ENCODE results near the gene XIRP1. TPM values are rescaled to one million over a fixed set of nuclear protein-coding genes. Genes with fewer than 3 reads are reported as not detected.

The XIRP1 gene
- total RNA-seq, 2 experiments from 2014 or later = not detected

DNA sequence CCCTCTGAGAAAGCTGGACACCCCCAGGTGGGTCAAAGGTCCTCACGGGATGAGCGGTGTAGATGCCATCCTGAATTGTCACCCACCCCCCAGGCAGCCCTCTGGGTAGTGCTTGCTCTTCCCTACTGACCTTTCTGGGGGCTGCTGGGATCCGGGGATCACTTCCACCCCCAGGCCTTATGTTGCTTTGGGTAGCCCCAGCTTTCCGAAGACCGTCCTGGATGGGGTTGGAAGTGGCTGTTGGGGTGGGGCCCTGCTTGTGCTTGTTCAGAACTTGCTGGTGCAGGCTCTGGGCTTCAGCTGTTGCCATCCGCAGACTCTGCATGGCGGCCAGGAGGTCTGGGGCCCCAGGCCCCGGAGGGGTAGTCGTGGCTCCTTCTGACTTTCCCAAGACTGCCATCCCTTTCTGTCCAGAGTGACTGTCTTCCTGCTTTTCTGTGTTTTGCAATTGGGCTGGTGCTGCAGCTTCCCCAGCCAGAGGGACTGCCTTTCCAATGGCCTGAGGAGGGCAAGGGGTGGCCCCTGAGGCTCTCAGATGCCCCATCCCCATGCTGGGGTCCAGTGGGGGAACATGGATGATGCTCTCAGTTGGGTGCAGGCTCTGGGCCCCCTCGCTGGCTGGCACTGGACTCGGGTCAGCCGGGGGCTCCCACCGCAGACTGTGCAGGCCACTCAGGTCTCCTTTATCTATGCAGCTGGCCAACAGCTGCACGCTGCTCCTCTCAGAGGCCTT is 6.3 kb downstream of the XIRP1 start:
- no TSS peak for BruUV-seq (replicated peaks)
- Histone ChIP-seq H3K4me2 (ENCODE audit: low read length) (no peak overlapping the region), H4K20me1 (ENCODE audit: insufficient read depth, low read length) (no peaks in the 10 kb centered on the region), H3K4me3 (ENCODE audit: low read depth, low read length, poor library complexity, severe bottlenecking) (no peak overlapping the region), H3K9me3 (ENCODE audit: low read length) (no peaks in the 10 kb centered on the region), H3K36me3 (ENCODE audit: insufficient read depth, low read length) (no peaks in the 10 kb centered on the region), H3K4me1 (ENCODE audit: insufficient read depth, low read length, poor library complexity, severe bottlenecking) (peaks cover 22% of the 10 kb centered on the region), H3K79me2 (ENCODE audit: insufficient read depth, low read depth, low read length) (no peaks in the 10 kb centered on the region), H3K27ac (ENCODE audit: low read depth, low read length, poor library complexity, severe bottlenecking) (no peak overlapping the region), H3K9me2 (ENCODE audit: insufficient read depth, low read length) (no peaks in the 10 kb centered on the region), H2AFZ (ENCODE audit: low read length) (no peak overlapping the region)
- POLR2A ChIA-PET = interaction anchor here (1.2 to 1.8 kb wide), 2 partner anchors 13 to 102 kb away, joined by 4 to 8 read pairs; no protein-coding TSS in a partner anchor
- intact Hi-C loops (cut with micrococcal nuclease; ENCODE audit: unreplicated experiment) = no loop called here
- CTCF ChIA-PET (ENCODE audit: unreplicated experiment) = interaction anchor here (1.6 to 2.4 kb wide), 2 partner anchors 102 to 106 kb away, joined by 5 to 10 read pairs; no protein-coding TSS in a partner anchor
- no peak for DNase-seq (ENCODE audit: low spot score)
- TF ChIP-seq, protein P1, sequence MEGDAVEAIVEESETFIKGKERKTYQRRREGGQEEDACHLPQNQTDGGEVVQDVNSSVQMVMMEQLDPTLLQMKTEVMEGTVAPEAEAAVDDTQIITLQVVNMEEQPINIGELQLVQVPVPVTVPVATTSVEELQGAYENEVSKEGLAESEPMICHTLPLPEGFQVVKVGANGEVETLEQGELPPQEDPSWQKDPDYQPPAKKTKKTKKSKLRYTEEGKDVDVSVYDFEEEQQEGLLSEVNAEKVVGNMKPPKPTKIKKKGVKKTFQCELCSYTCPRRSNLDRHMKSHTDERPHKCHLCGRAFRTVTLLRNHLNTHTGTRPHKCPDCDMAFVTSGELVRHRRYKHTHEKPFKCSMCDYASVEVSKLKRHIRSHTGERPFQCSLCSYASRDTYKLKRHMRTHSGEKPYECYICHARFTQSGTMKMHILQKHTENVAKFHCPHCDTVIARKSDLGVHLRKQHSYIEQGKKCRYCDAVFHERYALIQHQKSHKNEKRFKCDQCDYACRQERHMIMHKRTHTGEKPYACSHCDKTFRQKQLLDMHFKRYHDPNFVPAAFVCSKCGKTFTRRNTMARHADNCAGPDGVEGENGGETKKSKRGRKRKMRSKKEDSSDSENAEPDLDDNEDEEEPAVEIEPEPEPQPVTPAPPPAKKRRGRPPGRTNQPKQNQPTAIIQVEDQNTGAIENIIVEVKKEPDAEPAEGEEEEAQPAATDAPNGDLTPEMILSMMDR (conservative IDR thresholded peaks at IDR 0.05; ENCODE audit: low read length) = no peak
- TF ChIP-seq EZH2phosphoT487 (IDR thresholded peaks at IDR 0.05; ENCODE audit: borderline replicate concordance, low read depth, low read length) = no peak

DNA sequence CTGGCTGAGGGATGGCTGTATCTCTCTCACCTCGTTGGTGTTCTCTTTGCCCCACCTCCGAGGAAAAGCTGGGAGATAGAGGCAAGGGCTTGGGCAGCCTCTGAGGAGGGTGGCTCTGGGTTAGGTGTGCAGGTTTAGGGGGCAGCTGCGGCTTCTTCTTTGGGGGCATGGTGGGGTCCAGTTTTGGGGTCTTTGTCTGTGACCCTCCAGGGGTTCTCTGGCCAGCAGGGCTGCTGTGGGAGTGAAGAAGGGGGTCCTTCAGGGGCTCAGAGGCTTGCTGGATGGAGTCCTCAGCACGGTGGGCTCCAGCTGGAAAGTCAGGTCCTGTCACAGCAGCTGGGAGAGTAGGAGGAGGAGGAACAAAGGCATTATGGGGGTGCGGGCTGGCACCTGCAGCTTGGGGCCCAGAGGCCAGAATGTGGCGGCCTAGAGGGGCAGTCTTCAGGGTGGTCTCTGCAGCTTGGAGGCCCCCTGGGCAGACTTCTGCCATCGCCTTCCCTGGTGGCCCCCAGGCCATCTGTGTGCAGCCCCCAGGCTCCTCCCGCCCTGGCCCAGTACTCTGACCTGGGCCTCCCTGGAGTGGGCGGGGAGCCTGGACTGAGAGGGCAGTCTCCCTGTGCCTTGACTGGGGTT is 7.0 kb downstream of the XIRP1 start:
- H3K9me2 ChIP-seq (ENCODE audit: insufficient read depth, low read length) = no peaks in the 10 kb centered on the region
- no peak for TF ChIP-seq EZH2phosphoT487 (IDR thresholded peaks at IDR 0.05; ENCODE audit: borderline replicate concordance, low read depth, low read length)
- TF ChIP-seq, protein P1 (conservative IDR thresholded peaks at IDR 0.05; ENCODE audit: low read length) = no peak
- BruUV-seq (replicated peaks) = no TSS peak
- DNase-seq (ENCODE audit: low spot score) = no peak
- CTCF ChIA-PET (ENCODE audit: unreplicated experiment) = interaction anchor here (1.6 to 2.4 kb wide), 2 partner anchors 103 to 106 kb away, joined by 5 to 10 read pairs; no protein-coding TSS in a partner anchor
- peaks cover 25% of the 10 kb centered on the region for H3K4me1 ChIP-seq (ENCODE audit: insufficient read depth, low read length, poor library complexity, severe bottlenecking)
- no peaks in the 10 kb centered on the region for H3K36me3 ChIP-seq (ENCODE audit: insufficient read depth, low read length)
- H2AFZ ChIP-seq (ENCODE audit: low read length) = no peak overlapping the region
- H4K20me1 ChIP-seq (ENCODE audit: insufficient read depth, low read length) = no peaks in the 10 kb centered on the region
- no peaks in the 10 kb centered on the region for H3K9me3 ChIP-seq (ENCODE audit: low read length)
- POLR2A ChIA-PET = interaction anchor here (0.5 to 1.8 kb wide), 4 partner anchors 12 to 102 kb away, joined by 3 to 8 read pairs (median 4); no protein-coding TSS in a partner anchor
- intact Hi-C loops (cut with micrococcal nuclease; ENCODE audit: unreplicated experiment) = no loop called here
- no peak overlapping the region for H3K4me3 ChIP-seq (ENCODE audit: low read depth, low read length, poor library complexity, severe bottlenecking)
- no peak overlapping the region for H3K4me2 ChIP-seq (ENCODE audit: low read length)
- H3K79me2 ChIP-seq (ENCODE audit: insufficient read depth, low read depth, low read length) = no peaks in the 10 kb centered on the region
- H3K27ac ChIP-seq (ENCODE audit: low read depth, low read length, poor library complexity, severe bottlenecking) = no peak overlapping the region
